ENCODE results near the gene RAPGEF2.

The RAPGEF2 gene

GRCh38 chr4:159379836-159380235 is 277.0 kb downstream of the RAPGEF2 start:
- Histone ChIP-seq H3K36me3 (ENCODE audit: control insufficient read depth in 2 of 2, insufficient read depth in 1 of 2, low read length in 2 of 2) (no peaks in the 10 kb centered on the region), H3K27ac (ENCODE audit: extremely low read depth, low read depth, low read length) (no peak overlapping the region), H3K4me1 (ENCODE audit: control insufficient read depth, insufficient read depth, low read length) (no peaks in the 10 kb centered on the region), H3K9me3 (ENCODE audit: control insufficient read depth, insufficient read depth, low read depth, low read length) (no peaks in the 10 kb centered on the region), H3K4me3 (ENCODE audit: low read depth, low read length) (no peak overlapping the region)
- TF ChIP-seq HOXD13 (CRISPR knock-in tag; IDR thresholded peaks at IDR 0.05; ENCODE audit: borderline replicate concordance) = no peak
- TF ChIP-seq SALL2 (tag by site-specific recombination; IDR thresholded peaks at IDR 0.05; ENCODE audit: borderline replicate concordance) = no peak
- TF ChIP-seq KLF17 (tag by site-specific recombination; IDR thresholded peaks at IDR 0.05) = no peak
- no peak for TF ChIP-seq ZNF155 (tag by site-specific recombination; IDR thresholded peaks at IDR 0.05)
- TF ChIP-seq ZNF791 (tag by site-specific recombination; IDR thresholded peaks at IDR 0.05) = no peak
- TF ChIP-seq ZNF473 (tag by site-specific recombination; IDR thresholded peaks at IDR 0.05) = no peak
- no peak for TF ChIP-seq RBAK (tag by site-specific recombination; IDR thresholded peaks at IDR 0.05)
- TF ChIP-seq, protein P1, sequence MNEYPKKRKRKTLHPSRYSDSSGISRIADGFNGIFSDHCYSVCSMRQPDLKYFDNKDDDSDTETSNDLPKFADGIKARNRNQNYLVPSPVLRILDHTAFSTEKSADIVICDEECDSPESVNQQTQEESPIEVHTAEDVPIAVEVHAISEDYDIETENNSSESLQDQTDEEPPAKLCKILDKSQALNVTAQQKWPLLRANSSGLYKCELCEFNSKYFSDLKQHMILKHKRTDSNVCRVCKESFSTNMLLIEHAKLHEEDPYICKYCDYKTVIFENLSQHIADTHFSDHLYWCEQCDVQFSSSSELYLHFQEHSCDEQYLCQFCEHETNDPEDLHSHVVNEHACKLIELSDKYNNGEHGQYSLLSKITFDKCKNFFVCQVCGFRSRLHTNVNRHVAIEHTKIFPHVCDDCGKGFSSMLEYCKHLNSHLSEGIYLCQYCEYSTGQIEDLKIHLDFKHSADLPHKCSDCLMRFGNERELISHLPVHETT (tag by site-specific recombination; IDR thresholded peaks at IDR 0.05) = no peak
- no peak for TF ChIP-seq ZBTB11 (tag by site-specific recombination; conservative IDR thresholded peaks at IDR 0.05; ENCODE audit: low read depth)
- no peak for TF ChIP-seq KLF9 (tag by site-specific recombination; IDR thresholded peaks at IDR 0.05; ENCODE audit: low read depth)
- CTCF ChIA-PET = no interaction called here
- POLR2A ChIA-PET = no interaction called here

GRCh38 chr4:159382856-159383561 is 280.1 kb downstream of the RAPGEF2 start:
- no peaks in the 10 kb centered on the region for H3K9me3 ChIP-seq (ENCODE audit: control insufficient read depth, insufficient read depth, low read depth, low read length)
- H3K36me3 ChIP-seq (ENCODE audit: control insufficient read depth in 2 of 2, insufficient read depth in 1 of 2, low read length in 2 of 2) = no peaks in the 10 kb centered on the region
- TF ChIP-seq ZNF335 (tag by site-specific recombination; conservative IDR thresholded peaks at IDR 0.05) (no peak), KLF17 (tag by site-specific recombination; IDR thresholded peaks at IDR 0.05) (no peak), ZNF248 (tag by site-specific recombination; IDR thresholded peaks at IDR 0.05) (no peak), ZBTB6 (tag by site-specific recombination; IDR thresholded peaks at IDR 0.05) (no peak)
- no peak overlapping the region for H3K4me3 ChIP-seq (ENCODE audit: low read depth, low read length)
- CTCF ChIA-PET = no interaction called here
- no peak overlapping the region for H3K27ac ChIP-seq (ENCODE audit: extremely low read depth, low read depth, low read length)
- no peaks in the 10 kb centered on the region for H3K4me1 ChIP-seq (ENCODE audit: control insufficient read depth, insufficient read depth, low read length)
- POLR2A ChIA-PET = no interaction called here

All from HEK293 (cell line).